ENCODE results near the gene BTBD1. TPM values are rescaled to one million over a fixed set of nuclear protein-coding genes. Genes with fewer than 3 reads are reported as not detected.
"Not testable (repeated sequence)": the region's sequence is repeated elsewhere in the genome, so short reads cannot be mapped to it uniquely, and the experiment has no call there.

Gene BTBD1
- total RNA-seq, 4 donors from 2014 or later: 79.8 to 105 (median 99.4) TPM

DNA sequence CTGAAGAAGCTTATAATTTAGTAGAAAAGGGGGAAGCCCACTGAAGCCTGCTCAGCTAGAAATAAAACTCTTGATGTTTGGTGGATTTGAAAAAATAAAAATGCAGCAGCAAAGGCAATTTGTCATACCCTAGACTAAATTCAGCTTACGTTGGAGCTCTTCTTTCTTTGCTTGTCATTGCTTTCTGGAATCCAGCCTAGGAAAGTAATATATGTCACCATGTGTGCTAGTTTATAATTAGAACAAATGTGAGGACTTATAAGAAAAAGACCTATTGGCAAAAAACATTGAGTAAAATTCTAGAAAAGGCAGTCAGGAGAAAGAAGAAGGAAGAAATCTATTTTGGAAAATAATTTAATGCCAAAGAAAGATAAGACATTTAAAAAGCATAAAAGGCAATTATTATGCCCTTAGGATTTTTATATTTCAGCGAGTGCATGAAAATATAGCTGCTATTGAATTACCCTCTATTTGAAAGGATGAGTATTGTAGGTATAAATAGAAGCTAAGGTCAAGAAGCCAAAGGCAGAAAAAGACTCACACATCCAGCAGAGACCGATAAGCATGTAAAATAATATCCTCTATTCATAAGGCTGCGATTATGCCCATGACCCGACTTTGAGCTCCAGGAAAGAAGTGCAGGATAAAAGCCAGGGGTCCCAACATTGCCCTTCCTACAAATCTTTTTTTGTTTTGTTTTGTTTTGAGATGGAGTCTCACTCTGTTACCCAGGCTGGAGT, 10.6 kb upstream of the BTBD1 start:
- WGBS, 2 donors: 12 to 21% methylated on average over 5 of the region's 5 CpGs
- DNase-seq (ENCODE audit: low spot score in 2 of 2): no peak

DNA sequence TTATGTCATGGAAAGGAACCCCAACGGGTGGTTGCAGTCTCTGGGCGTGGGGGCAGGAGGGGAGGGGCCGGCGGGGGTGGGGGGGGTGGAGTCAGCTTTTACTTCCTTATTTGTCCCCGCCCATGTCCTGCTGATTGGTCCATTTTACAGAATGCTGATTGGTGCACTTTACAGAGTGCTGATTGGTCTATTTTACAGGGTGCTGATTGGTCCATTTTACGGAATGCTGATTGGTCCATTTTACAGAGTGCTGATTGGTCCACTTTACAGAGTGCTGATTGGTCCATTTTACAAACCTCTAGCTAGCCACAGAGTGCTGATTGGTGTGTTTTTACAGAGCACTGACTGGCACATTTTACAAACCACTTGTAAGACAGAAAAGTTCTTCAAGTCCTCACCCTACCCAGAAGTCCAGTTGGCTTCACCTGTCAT, 2.2 kb upstream of the BTBD1 start:
- not testable (repeated sequence) for H3K36me3 ChIP-seq; H3K27me3 ChIP-seq; H3K4me3 ChIP-seq; DNase-seq (ENCODE audit: low spot score in 2 of 2); H3K27ac ChIP-seq
- 50 to 65% methylated on average over 6 of the region's 6 CpGs for WGBS, 2 donors
- Histone ChIP-seq H3K4me1 (peaks cover 0 to 27% (median 19%) of the 10 kb centered on the region in 4 donors), H3K9me3 (peaks cover 0 to 22% (median 2%) of the 10 kb centered on the region in 4 donors)

More for the DNA sequence above, 10.6 kb upstream of the BTBD1 start:
- Histone ChIP-seq H3K36me3 (no peaks in the 10 kb centered on the region), H3K27ac (no peak overlapping the region), H3K27me3 (peaks cover 0 to 15% of the 10 kb centered on the region in 2 donors), H3K9me3 (peaks cover 0 to 19% (median 2%) of the 10 kb centered on the region in 4 donors), H3K4me1 (no peaks in the 10 kb centered on the region), H3K4me3 (no peak overlapping the region)
- TF ChIP-seq POLR2A (IDR thresholded peaks at IDR 0.05) (no peak), EP300 (IDR thresholded peaks at IDR 0.05) (no peak)
- TF ChIP-seq, protein P1, sequence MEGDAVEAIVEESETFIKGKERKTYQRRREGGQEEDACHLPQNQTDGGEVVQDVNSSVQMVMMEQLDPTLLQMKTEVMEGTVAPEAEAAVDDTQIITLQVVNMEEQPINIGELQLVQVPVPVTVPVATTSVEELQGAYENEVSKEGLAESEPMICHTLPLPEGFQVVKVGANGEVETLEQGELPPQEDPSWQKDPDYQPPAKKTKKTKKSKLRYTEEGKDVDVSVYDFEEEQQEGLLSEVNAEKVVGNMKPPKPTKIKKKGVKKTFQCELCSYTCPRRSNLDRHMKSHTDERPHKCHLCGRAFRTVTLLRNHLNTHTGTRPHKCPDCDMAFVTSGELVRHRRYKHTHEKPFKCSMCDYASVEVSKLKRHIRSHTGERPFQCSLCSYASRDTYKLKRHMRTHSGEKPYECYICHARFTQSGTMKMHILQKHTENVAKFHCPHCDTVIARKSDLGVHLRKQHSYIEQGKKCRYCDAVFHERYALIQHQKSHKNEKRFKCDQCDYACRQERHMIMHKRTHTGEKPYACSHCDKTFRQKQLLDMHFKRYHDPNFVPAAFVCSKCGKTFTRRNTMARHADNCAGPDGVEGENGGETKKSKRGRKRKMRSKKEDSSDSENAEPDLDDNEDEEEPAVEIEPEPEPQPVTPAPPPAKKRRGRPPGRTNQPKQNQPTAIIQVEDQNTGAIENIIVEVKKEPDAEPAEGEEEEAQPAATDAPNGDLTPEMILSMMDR (IDR thresholded peaks at IDR 0.05): no peak

DNA sequence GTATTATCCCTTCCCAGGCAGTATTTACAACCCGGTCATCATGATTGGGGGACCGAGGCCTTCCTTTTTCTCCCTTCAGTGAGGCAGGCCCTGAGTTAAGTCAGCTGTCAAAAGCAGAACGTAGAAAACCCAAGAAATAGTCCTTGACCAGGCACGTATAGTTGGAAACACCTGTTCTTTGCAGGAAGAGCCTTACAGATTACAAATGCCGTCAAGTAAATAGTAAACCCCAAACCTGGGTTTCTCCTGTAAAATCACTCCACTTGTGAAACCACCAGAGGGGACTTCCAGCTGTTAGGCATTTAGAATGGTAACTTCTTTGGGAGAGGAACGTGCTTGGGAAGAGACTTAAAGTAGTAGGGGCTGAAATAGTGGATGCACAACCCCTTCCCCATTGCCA, 1.0 kb upstream of the BTBD1 start:
- H3K27me3 ChIP-seq: no peaks in the 10 kb centered on the region
- H3K4me1 ChIP-seq: peaks cover 0 to 39% (median 30%) of the 10 kb centered on the region in 4 donors
- TF ChIP-seq, protein P1 (IDR thresholded peaks at IDR 0.05): no peak
- TF ChIP-seq EP300 (IDR thresholded peaks at IDR 0.05) (no peak), POLR2A (IDR thresholded peaks at IDR 0.05) (no peak)
- H3K36me3 ChIP-seq: no peaks in the 10 kb centered on the region
- H3K9me3 ChIP-seq: peaks cover 0 to 12% (median 0%) of the 10 kb centered on the region in 4 donors
- H3K27ac ChIP-seq: peak overlapping the region; percentile 85 to 98 (median 96)
- 82% methylated on average over 6 of the region's 6 CpGs for WGBS, 2 donors
- H3K4me3 ChIP-seq: no peak overlapping the region
- DNase-seq (ENCODE audit: low spot score in 2 of 2): no peak

DNA sequence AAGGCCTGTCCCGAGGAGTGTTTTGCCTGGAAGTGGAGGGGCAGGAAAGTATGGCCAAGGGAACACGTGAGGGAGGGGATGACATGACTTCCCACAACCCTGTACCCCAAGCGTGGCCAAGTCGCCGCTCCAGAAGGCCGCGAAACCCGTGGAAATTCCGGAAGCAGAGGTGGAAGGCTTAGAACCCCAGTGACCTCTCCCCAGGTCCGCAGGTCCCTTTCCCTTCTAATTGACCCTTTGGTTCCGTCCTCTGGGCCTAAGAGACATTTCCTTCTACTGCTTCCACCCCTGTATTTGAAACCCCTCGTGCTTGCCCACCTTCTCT, 548 bp upstream of the BTBD1 start:
- H3K36me3 ChIP-seq: no peaks in the 10 kb centered on the region
- H3K27ac ChIP-seq: peak overlapping the region; percentile 85 to 98 (median 96)
- no peak for DNase-seq (ENCODE audit: low spot score in 2 of 2)
- peaks cover 0 to 43% (median 35%) of the 10 kb centered on the region in 4 donors for H3K4me1 ChIP-seq
- WGBS, 2 donors: 51 to 55% methylated on average over 12 of the region's 12 CpGs
- no peak for TF ChIP-seq EP300 (IDR thresholded peaks at IDR 0.05)
- TF ChIP-seq, protein P1 (IDR thresholded peaks at IDR 0.05): no peak
- no peak for TF ChIP-seq POLR2A (IDR thresholded peaks at IDR 0.05)
- H3K9me3 ChIP-seq: peaks cover 0 to 10% (median 0%) of the 10 kb centered on the region in 4 donors
- H3K4me3 ChIP-seq: peak overlapping the region; percentile 75 to 100 (median 92)
- H3K27me3 ChIP-seq: no peaks in the 10 kb centered on the region

GRCh38 chr15:83066034-83066733, 868 bp downstream of the BTBD1 start:
- Histone ChIP-seq H3K36me3 (no peaks in the 10 kb centered on the region), H3K27me3 (no peaks in the 10 kb centered on the region), H3K27ac (peak overlapping the region; percentile 85 to 98 (median 96)), H3K4me3 (peak overlapping the region; percentile 75 to 100 (median 92)), H3K4me1 (peaks cover 0 to 57% (median 37%) of the 10 kb centered on the region in 4 donors), H3K9me3 (peaks cover 0 to 6% (median 0%) of the 10 kb centered on the region in 4 donors)
- WGBS, 2 donors: 7 to 8% methylated on average over 36 to 37 of the region's 42 CpGs
- no peak for DNase-seq (ENCODE audit: low spot score in 2 of 2)
- no peak for TF ChIP-seq POLR2A (IDR thresholded peaks at IDR 0.05)
- no peak for TF ChIP-seq EP300 (IDR thresholded peaks at IDR 0.05)
- TF ChIP-seq, protein P1 (IDR thresholded peaks at IDR 0.05): no peak
